ENCODE measurements around the gene C3orf18. TPM values are rescaled to one million over a fixed set of nuclear protein-coding genes. Genes with fewer than 3 reads are reported as not detected.
A peak's percentile ranks its signal among the peaks of the same experiment; 100 is the strongest.

C3orf18 gene
- total and polyA plus RNA-seq, 10 of the 15 experiments (the other 5 are each of a cell fraction or from before 2014, with no cell fraction given) = 0.06 to 3.2 (median 0.66) TPM

GRCh38 chr3:50554553-50554952 is 13.0 kb downstream of the C3orf18 start:
- H3K27me3 ChIP-seq (replicated peaks in 1 of 2; ENCODE audit: control insufficient read depth in 2 of 2, insufficient read depth in 2 of 2, low read length in 1 of 2) = peaks cover 0 to 2% of the 10 kb centered on the region in 2 experiments; a peak in 1 of 4 replicates
- no peaks in the 10 kb centered on the region for H3K36me3 ChIP-seq (ENCODE audit: control insufficient read depth in 2 of 2, insufficient read depth in 2 of 2, low read length in 1 of 2)
- intact Hi-C loops (cut with micrococcal nuclease; ENCODE audit: unreplicated experiment) (no loop called here), in situ Hi-C loops (cut with MboI) (no loop called here)
- no peak overlapping the region for H3K27ac ChIP-seq (ENCODE audit: control insufficient read depth, insufficient read depth)
- FAIRE-seq (no peak), DNase-seq (ENCODE audit: low read depth, low spot score) (no peak), ATAC-seq (peak; percentile 47)
- H3K9me3 ChIP-seq (replicated peaks; ENCODE audit: control insufficient read depth, insufficient read depth, low read length) = no peaks in the 10 kb centered on the region
- no peak overlapping the region for H3K4me3 ChIP-seq
- no peaks in the 10 kb centered on the region for H3K79me2 ChIP-seq (ENCODE audit: control insufficient read depth, insufficient read depth, low read length)
- no TSS peak for BruUV-seq (replicated peaks)
- no peak overlapping the region for H3K4me2 ChIP-seq (ENCODE audit: control insufficient read depth, insufficient read depth)
- RAD21 ChIA-PET (ENCODE audit: unreplicated experiment) = no interaction called here
- H3K9ac ChIP-seq (ENCODE audit: control insufficient read depth, insufficient read depth, low read length) = no peak overlapping the region
- no peaks in the 10 kb centered on the region for H4K20me1 ChIP-seq (ENCODE audit: control insufficient read depth, insufficient read depth)
- H3K4me1 ChIP-seq (ENCODE audit: control insufficient read depth, insufficient read depth, low read length) = no peaks in the 10 kb centered on the region
- 33% methylated on average over 5 of the region's 5 CpGs for WGBS (ENCODE audit: insufficient coverage, insufficient replicate concordance, low lambda C conversion rate, missing lambda C conversion rate)
- SMC1A ChIA-PET (ENCODE audit: uncharacterized antibody, unreplicated experiment) = no interaction called here
- POLR2A ChIA-PET = no interaction called here
- no peak overlapping the region for H2AFZ ChIP-seq (ENCODE audit: control insufficient read depth, low read depth, low read length)
- CTCF ChIA-PET = interaction anchor here (1.2 to 1.9 kb wide), 5 partner anchors 11 to 195 kb away, joined by 3 to 8 read pairs (median 4); no protein-coding TSS in a partner anchor
- TF ChIP-seq MYC (IDR thresholded peaks at IDR 0.05; ENCODE audit: insufficient read depth, insufficient read length, insufficient replicate concordance, low read length, severe bottlenecking) = no peak
- TF ChIP-seq MAX (IDR thresholded peaks at IDR 0.05; ENCODE audit: low read depth, low read length) = no peak
- TF ChIP-seq TCF12 (IDR thresholded peaks at IDR 0.05; ENCODE audit: low read depth, low read length) = no peak
- TF ChIP-seq NFYA (IDR thresholded peaks at IDR 0.05; ENCODE audit: borderline replicate concordance, low read depth, low read length) = no peak
- TF ChIP-seq HDAC6 (IDR thresholded peaks at IDR 0.05; ENCODE audit: unreplicated experiment) = no peak
- TF ChIP-seq ZBED1 (IDR thresholded peaks at IDR 0.05; ENCODE audit: borderline replicate concordance) = no peak
- TF ChIP-seq ESRRA (IDR thresholded peaks at IDR 0.05; ENCODE audit: low read length) = no peak
- no peak for TF ChIP-seq HCFC1 (IDR thresholded peaks at IDR 0.05; ENCODE audit: low read length)
- TF ChIP-seq ZNF24 (IDR thresholded peaks at IDR 0.05) = no peak
- TF ChIP-seq ZNF622 (IDR thresholded peaks at IDR 0.05) = no peak
- no peak for TF ChIP-seq SUZ12 (IDR thresholded peaks at IDR 0.05; ENCODE audit: unreplicated experiment)
- no peak for TF ChIP-seq FOXK2 (IDR thresholded peaks at IDR 0.05)
- no peak for TF ChIP-seq IKZF1 (conservative IDR thresholded peaks at IDR 0.05)
- TF ChIP-seq USF2 (IDR thresholded peaks at IDR 0.05; ENCODE audit: borderline replicate concordance, low read depth, low read length) = no peak
- TF ChIP-seq PRDM15 (CRISPR knock-in tag; IDR thresholded peaks at IDR 0.05) = no peak
- TF ChIP-seq RBBP5 (conservative IDR thresholded peaks at IDR 0.05) = no peak
- TF ChIP-seq FOXM1 (IDR thresholded peaks at IDR 0.05; ENCODE audit: low read depth, low read length) = no peak
